LNCAP (cell line): ENCODE measurements around the gene KLF16.
A peak's percentile ranks its signal among the peaks of the same experiment; 100 is the strongest.

Source experiments
- TF ChIP-seq, protein P1 (sequence below): fragments of 450-650 bp; IDR thresholded peaks from 2 replicates; pipeline ENCODE4 v1.5.1; 2017; ENCODE audit warnings: mild to moderate bottlenecking

KLF16 gene

DNA sequence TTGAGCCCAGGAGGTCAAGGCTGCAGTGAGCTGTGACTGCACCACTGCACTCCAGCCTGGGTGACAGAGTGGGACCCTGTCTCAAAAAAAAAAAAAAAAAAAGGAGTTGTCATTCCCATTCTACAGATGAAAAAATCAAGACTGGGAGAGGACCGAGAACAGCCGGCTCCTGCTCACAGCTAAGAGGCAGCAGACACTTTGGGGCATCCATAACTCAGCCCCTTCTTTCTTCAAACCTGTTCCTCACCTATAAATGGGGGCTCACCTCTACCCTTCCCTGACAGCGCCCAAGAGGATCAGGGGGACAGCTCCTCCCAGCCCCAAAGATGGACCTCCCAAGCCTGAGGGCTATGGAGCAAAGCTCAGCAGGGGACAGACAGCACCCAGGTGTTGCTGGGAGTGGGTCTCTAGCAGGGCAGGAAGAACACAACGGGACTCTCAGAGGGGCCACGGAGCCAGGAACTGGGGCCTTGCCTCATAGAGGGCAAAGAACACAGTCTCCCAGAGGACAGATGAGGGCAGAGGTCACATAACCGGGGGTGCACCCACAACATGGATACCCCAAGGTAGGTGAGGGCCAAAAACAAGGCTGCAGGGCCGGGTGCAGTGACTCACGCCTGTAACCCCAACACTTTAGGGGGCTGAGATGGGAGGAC is 3.4 kb upstream of the KLF16 start:
- TF ChIP-seq, protein P1, sequence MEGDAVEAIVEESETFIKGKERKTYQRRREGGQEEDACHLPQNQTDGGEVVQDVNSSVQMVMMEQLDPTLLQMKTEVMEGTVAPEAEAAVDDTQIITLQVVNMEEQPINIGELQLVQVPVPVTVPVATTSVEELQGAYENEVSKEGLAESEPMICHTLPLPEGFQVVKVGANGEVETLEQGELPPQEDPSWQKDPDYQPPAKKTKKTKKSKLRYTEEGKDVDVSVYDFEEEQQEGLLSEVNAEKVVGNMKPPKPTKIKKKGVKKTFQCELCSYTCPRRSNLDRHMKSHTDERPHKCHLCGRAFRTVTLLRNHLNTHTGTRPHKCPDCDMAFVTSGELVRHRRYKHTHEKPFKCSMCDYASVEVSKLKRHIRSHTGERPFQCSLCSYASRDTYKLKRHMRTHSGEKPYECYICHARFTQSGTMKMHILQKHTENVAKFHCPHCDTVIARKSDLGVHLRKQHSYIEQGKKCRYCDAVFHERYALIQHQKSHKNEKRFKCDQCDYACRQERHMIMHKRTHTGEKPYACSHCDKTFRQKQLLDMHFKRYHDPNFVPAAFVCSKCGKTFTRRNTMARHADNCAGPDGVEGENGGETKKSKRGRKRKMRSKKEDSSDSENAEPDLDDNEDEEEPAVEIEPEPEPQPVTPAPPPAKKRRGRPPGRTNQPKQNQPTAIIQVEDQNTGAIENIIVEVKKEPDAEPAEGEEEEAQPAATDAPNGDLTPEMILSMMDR: no peak

DNA sequence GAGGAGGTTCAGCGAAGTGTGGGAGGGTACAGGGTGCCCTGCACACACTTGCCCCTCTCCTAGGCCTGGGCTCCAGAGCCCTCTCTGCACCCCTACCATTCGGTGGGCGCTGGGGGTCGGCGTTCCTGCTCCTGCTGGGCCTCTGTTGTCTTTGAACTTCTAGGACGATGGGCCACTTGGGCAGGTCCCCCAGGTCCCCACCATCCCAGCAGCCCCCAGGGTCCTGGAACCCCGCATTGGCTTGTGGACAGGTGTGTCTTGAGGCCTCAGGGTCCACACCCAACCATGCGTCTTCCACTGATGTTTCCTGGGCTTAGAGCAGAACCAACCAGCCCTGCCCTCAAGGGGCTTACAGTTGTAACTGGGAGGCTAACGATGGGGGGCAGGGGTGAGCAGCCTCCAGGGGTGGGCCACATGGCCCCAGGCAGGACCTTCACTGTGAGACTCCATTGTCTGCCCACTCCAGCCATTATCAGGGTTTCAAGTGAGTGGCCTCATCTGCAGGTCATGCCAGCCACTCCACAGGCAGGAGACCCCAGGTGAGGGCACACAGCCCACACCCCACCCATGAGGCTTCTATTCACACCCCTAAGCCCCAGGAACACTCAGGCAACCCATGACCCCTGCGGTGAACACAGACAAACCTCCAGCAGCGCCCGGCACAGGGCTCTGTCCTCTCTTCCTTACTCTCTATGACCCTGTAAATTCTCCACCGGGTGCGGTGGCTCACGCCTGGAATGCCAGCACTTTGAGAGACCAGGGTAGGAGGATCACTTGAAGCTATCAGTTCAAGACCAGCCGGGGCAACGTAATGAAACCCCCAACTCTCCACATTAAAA is 2.0 kb upstream of the KLF16 start:
- TF ChIP-seq, protein P1: no peak

DNA sequence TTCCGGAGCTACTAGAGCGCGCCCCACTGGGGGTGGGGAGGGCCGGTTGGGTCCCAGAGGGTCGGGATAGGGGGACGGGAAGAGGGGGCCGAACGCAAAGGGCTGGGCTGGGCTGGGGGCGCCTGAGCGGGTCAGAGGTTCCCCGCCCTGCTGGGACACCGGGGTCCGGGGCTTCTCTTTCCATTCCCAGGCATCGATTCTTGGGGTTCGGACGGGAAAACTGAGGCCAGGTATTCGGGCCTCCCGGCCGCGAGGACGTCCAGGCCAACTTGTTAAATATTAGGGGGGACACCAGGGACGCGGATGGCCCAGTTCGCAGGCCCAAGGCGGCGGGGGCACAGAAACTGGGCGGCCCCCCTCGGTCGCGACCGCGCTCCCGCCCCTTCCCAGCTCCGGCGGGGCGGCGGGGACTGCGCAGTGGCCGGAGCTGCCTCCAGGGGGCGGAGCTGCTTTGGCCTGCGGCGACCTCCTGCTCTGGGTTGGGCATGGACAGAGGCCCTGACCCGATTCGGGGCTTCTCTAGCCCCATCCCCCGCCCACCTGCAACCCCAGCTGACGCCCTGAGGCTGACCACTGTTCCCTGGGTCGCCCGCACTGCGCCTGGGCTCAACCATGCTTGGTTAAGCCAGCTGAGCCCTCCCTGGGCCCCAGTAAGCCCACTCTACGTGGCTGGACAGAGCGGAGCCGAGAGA is 1.2 kb upstream of the KLF16 start:
- TF ChIP-seq, protein P1: peak; percentile 72

DNA sequence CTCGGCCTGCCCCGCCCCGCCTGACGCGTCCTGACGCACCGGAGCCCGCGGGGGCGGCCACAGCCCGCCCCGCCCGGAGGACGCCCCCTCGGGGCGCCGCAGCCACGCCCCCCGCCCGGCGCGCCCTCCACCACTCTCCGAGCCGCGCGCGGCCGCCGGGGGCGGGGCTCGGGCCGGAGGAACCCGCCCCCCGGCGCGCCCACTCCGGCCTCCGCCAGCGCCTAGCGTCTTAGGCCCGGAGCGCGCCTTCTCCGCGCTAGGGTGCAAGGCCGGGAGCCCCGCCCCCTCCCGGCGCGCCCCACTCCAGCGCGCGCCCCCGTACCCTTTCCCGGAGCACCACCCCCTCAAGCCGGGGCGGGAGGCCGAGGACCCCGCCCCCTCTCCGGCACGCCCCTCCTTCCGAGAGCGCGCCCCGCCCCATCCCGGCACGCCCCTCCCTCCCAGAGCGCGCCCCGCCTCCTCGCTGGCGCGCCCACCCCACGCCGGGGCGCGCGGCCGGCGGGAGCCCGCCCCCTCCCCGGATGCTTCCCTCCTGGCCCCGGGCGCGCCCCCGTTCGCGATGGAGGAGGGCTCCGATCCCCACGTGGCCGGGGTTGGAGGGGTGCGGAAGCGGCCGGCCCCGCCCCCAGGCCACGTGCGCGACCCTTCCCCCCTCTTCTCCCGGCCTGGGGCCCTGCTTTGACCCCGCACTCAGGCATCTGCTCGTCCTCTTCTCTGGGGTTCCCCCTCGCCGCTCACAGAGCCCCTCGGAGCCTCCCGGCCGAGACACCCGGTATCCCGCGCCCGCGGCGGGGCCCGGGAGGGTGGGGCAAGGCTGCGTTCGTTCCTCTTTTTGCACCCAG is 480 bp upstream of the KLF16 start:
- TF ChIP-seq, protein P1: no peak

DNA sequence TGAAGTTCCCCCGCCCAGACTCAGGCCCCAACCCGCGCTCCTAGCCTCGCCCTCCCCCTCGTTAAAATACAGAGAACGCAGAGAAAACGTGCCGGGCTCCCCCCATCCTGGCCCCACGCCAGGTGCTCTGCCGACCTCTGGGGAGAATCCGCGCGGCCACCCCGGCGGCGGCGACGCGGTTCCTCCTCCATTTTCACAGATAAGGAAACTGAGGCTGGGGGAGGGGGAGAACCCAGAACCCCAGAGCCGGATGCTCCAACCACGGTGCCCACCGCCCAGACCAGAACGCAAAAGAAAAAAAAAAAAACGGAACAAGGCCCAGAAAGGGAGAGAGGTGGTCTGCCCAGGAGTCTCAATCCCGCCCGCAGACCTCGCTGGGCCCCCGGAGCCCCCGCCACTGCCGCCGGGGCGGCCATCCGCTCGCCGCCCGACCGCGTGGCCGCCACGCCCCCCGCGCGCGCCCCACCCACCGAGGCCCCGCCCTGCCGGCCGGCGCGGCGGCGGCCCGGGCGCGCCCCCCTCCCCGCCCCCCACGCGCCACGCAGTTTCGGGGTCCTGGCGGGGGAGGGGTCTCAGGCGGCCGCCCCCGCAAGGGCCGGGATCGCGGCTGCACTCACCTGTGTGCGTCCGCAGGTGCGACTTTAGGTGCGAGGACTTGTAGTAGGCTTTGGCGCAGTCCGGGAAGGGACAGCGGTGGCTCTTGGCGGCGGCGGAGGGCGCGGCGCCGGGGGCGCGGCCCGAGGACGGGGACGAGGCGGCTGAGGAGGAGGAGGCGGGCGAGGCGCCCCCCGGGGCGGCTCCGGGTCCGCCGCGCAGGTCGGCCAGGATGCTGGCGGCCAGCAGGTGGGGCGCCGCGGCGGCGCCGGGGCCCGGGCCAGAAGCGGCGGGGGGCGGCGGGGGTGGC is 703 bp downstream of the KLF16 start:
- TF ChIP-seq, protein P1: no peak

DNA sequence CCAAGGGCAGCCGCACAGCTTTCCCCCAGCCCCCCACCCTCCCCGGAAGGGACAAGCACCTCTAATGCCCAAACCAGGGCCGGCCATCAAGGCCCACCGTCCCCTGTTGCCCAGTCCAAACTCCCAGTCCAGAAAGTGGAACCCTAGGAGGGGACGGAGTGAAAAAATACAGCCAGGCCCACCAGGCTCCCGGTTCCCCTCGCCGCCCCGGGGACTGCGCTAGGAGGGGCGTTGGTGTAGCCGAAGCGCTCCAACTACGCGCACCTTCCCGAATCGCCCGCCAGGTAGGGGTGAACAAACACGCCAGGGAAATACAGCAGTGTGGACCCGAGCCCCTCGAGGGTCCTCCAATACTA is 1.3 kb downstream of the KLF16 start:
- TF ChIP-seq, protein P1: no peak
